ENCODE measurements around the gene PPP2R2B. TPM values are rescaled to one million over a fixed set of nuclear protein-coding genes. Genes with fewer than 3 reads are reported as not detected.

The PPP2R2B gene
- total and polyA plus RNA-seq, 2 of the 4 experiments (the other 2 are of a cell fraction): not detected

DNA sequence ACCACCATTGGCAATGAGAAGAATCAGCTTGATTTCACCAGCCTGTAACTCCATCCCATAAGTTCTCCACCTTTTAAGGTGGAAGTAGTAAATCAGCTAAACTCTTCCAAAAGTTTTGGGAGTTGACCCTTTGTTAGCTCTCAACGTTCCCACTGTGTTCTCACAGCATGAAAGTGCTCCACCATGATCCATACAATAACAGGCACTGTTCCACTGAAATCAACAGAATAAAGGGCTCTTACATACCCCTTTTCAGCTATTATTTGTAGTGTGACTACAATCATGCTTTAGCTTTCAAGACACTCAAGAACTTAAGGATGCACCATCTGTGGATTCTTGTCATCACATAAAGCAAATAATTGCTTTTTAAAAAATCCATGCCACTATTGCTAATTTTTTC is 81.6 kb downstream of the PPP2R2B start:
- CTCF ChIA-PET: no interaction called here
- intact Hi-C loops (cut with micrococcal nuclease) (loop anchor here (10.0 kb wide), 1 partner anchor 192 kb away; no protein-coding TSS in a partner anchor), in situ Hi-C loops (cut with MboI; ENCODE audit: low sequenced_read_pairs) (no loop called here), dilution Hi-C loops (cut with HindIII; ENCODE audit: low sequenced_read_pairs, unreplicated experiment) (no loop called here)
- Histone ChIP-seq H2BK5ac (ENCODE audit: low read depth, low read length, poor library complexity, severe bottlenecking) (no peak overlapping the region), H3K27ac (ENCODE audit: insufficient read depth, low read length) (no peak overlapping the region), H4K8ac (ENCODE audit: low read depth in 2 of 2, low read length in 2 of 2) (no peak overlapping the region), H2BK15ac (ENCODE audit: low read depth, low read length) (no peak overlapping the region), H3K9ac (ENCODE audit: low read depth, low read length) (no peak overlapping the region), H3K9me1 (ENCODE audit: insufficient read depth, low read length) (no peaks in the 10 kb centered on the region), H3K18ac (ENCODE audit: low read depth, low read length) (no peak overlapping the region), H3K79me1 (ENCODE audit: low read depth in 1 of 2, low read length in 2 of 2) (no peaks in the 10 kb centered on the region), H3K23ac (ENCODE audit: low read depth, low read length) (no peak overlapping the region), H3K56ac (ENCODE audit: extremely low read depth, insufficient read depth, low read length) (no peak overlapping the region), H2AK9ac (replicated peaks; ENCODE audit: low read depth, low read length, poor library complexity) (no peak overlapping the region), H4K20me1 (ENCODE audit: insufficient read depth, low read length) (no peaks in the 10 kb centered on the region), H3K27me3 (ENCODE audit: control insufficient read depth, insufficient read depth, low read length) (no peaks in the 10 kb centered on the region), H3K4me1 (ENCODE audit: control insufficient read depth, insufficient read depth, low read length) (no peaks in the 10 kb centered on the region), H2AFZ (replicated peaks; ENCODE audit: low read length, poor library complexity) (no peak overlapping the region), H3K4me3 (ENCODE audit: insufficient read depth, low read depth, low read length) (no peak overlapping the region), H3K4ac (ENCODE audit: low read depth, low read length) (no peak overlapping the region), H4K91ac (ENCODE audit: insufficient read depth, low read depth, low read length) (no peak overlapping the region), H2AK5ac (ENCODE audit: low read depth, low read length) (no peak overlapping the region), H4K5ac (ENCODE audit: low read depth, low read length) (no peak overlapping the region), H3K36me3 (ENCODE audit: control insufficient read depth, insufficient read depth, low read length) (no peaks in the 10 kb centered on the region), H3K14ac (replicated peaks; ENCODE audit: low read depth, low read length) (no peak overlapping the region), H2BK20ac (ENCODE audit: low read depth, low read length) (no peak overlapping the region), H3K4me2 (ENCODE audit: low read depth, low read length) (no peak overlapping the region), H3K9me3 (ENCODE audit: control insufficient read depth, insufficient read depth, low read length) (no peaks in the 10 kb centered on the region), H2BK120ac (ENCODE audit: low read depth, low read length) (no peak overlapping the region)
- POLR2A ChIA-PET (ENCODE audit: unreplicated experiment): no interaction called here
- BruUV-seq (replicated peaks): no TSS peak
- TF ChIP-seq NFE2L2 (IDR thresholded peaks at IDR 0.05; ENCODE audit: low read depth, low read length): no peak
- DNase-seq: no peak
- no CpG with 5 or more reads among the region's 1 CpG for WGBS, 2 experiments (ENCODE audit: extremely low coverage in 2 of 2, insufficient read length in 1 of 2)
- ATAC-seq (ENCODE audit: low read depth): no peak
